ENCODE data around the gene ADGRG6. TPM values are rescaled to one million over a fixed set of nuclear protein-coding genes. Genes with fewer than 3 reads are reported as not detected.
"Not testable (repeated sequence)": the region's sequence is repeated elsewhere in the genome, so short reads cannot be mapped to it uniquely, and the experiment has no call there.

The ADGRG6 gene
- total RNA-seq, 2 donors from 2014 or later, result 0.18 to 0.25 TPM

DNA sequence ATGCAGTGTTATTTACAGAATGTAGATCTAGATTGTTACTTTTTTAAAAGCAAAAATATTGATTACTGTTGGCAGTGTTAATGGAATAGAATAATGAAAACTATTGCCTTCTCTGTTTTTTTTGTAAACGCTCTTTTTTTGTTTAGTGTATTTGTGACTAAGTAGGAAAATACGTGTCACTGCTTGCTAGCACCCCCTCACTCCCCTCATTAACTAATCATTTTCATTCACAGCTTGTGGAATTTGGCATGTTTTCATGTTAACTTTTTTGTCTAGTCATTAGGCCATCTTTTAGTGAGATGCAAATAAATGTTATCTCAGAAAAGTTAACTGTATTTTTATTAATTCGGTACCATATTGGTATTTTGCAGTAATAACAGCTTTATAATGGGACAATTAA, 29.8 kb downstream of the ADGRG6 start:
- Mint-ChIP-seq H3K27me3 (peaks cover 14% of the 10 kb centered on the region), H3K4me1 (peaks cover 2% of the 10 kb centered on the region), H3K27ac (no peak overlapping the region), H3K4me3 (no peak overlapping the region), H3K36me3 (ENCODE audit: low read depth) (no peaks in the 10 kb centered on the region)
- DNase-seq (no peak), ATAC-seq (no peak)
- no peaks in the 10 kb centered on the region for H3K9me3 ChIP-seq (ENCODE audit: control insufficient read depth, low read length, poor library complexity, severe bottlenecking)

- no peak overlapping the region for H3K4me3 Mint-ChIP-seq
- no peak overlapping the region for H3K27ac Mint-ChIP-seq
- peaks cover 8% of the 10 kb centered on the region for H3K27me3 Mint-ChIP-seq
- no peaks in the 10 kb centered on the region for H3K9me3 ChIP-seq (ENCODE audit: control insufficient read depth, low read length, poor library complexity, severe bottlenecking)
- DNase-seq (no peak), ATAC-seq (no peak)
- H3K36me3 Mint-ChIP-seq (ENCODE audit: low read depth), result no peaks in the 10 kb centered on the region
- H3K4me1 Mint-ChIP-seq, result peaks cover 2% of the 10 kb centered on the region
Measured at GRCh38 chr6:142332393-142333098, 30.7 kb downstream of the ADGRG6 start.

- H3K9me3 ChIP-seq (ENCODE audit: control insufficient read depth, low read length, poor library complexity, severe bottlenecking), result no peaks in the 10 kb centered on the region
- ATAC-seq (no peak), DNase-seq (no peak)
- Mint-ChIP-seq H3K36me3 (ENCODE audit: low read depth) (no peaks in the 10 kb centered on the region), H3K27me3 (no peaks in the 10 kb centered on the region), H3K4me1 (peaks cover 2% of the 10 kb centered on the region), H3K4me3 (no peak overlapping the region), H3K27ac (no peak overlapping the region)
Measured at GRCh38 chr6:142333431-142333830, 31.6 kb downstream of the ADGRG6 start.

DNA sequence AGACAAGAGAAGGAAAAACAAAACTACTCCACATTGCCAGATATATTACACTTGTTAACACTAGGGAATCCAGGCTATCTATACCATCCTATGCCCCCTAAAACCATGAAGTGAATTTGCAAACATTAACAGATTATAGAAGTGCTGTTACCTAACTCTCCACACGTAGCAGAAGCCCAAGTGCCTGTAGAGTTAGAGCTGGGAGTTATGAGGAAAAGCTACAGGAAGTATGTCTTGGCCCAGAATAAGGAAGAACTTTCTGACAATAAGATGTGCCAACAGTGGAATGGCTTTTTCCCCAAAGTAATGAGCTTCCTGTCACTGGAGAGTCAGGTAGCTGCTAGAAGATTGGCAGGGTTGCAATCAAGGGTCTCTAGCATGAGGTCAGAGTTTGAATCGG, 32.5 kb downstream of the ADGRG6 start:
- H3K9me3 ChIP-seq (ENCODE audit: control insufficient read depth, low read length, poor library complexity, severe bottlenecking), result no peaks in the 10 kb centered on the region
- DNase-seq (no peak), ATAC-seq (no peak)
- Mint-ChIP-seq H3K4me3 (no peak overlapping the region), H3K36me3 (ENCODE audit: low read depth) (no peaks in the 10 kb centered on the region), H3K4me1 (peaks cover 2% of the 10 kb centered on the region), H3K27ac (no peak overlapping the region), H3K27me3 (no peaks in the 10 kb centered on the region)

- Mint-ChIP-seq H3K4me3 (no peak overlapping the region), H3K27ac (no peak overlapping the region), H3K4me1 (peaks cover 2% of the 10 kb centered on the region), H3K36me3 (ENCODE audit: low read depth) (no peaks in the 10 kb centered on the region), H3K27me3 (no peaks in the 10 kb centered on the region)
- no peaks in the 10 kb centered on the region for H3K9me3 ChIP-seq (ENCODE audit: control insufficient read depth, low read length, poor library complexity, severe bottlenecking)
- DNase-seq (no peak), ATAC-seq (no peak)
Measured at GRCh38 chr6:142335415-142335814, 33.6 kb downstream of the ADGRG6 start.

DNA sequence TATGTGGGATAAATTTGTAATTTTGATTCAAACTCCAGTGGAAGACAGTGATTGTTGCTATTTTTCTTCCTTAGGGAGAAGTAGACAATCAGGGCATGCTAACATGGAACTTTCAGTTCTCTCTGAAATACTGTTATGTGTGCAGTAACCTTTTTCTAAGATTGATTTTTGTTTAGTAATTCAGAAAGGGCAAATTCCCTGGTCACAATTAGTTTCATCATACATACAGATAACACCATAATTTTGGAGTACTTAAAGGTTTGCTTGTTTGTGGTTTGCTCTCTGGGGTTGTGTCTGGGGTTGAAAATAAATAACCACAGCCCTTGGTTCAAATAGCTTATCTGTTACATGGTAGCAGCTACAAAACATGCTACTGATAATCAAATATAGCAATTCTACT, 34.4 kb downstream of the ADGRG6 start:
- H3K9me3 ChIP-seq (ENCODE audit: control insufficient read depth, low read length, poor library complexity, severe bottlenecking), result no peaks in the 10 kb centered on the region
- ATAC-seq, result no peak
- Mint-ChIP-seq H3K27me3 (no peaks in the 10 kb centered on the region), H3K27ac (no peak overlapping the region), H3K4me1 (peaks cover 2% of the 10 kb centered on the region), H3K36me3 (ENCODE audit: low read depth) (no peaks in the 10 kb centered on the region), H3K4me3 (no peak overlapping the region)
- DNase-seq, result no peak

DNA sequence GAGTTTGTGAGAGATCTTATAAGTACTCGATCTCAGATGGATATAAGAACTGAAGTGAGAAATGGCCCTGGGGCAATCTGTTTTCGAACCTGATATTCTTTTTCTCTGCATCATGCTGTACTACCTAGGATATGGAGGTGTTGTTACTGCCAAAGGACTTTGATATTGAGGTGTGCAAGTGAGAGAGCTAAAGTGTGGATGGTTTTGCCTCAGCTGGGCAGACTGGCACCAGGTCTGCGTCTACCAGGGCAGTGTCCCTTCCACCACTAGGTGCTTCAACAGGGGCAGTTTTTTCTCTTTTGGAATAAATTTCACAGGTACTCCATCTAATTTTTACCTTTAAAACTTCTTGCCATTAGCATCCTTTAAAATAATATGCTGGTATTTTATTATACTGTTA, 35.0 kb downstream of the ADGRG6 start:
- DNase-seq (no peak), ATAC-seq (no peak)
- H3K36me3 Mint-ChIP-seq (ENCODE audit: low read depth), result no peaks in the 10 kb centered on the region
- no peaks in the 10 kb centered on the region for H3K4me1 Mint-ChIP-seq
- no peak overlapping the region for H3K27ac Mint-ChIP-seq
- H3K9me3 ChIP-seq (ENCODE audit: control insufficient read depth, low read length, poor library complexity, severe bottlenecking), result no peaks in the 10 kb centered on the region
- H3K27me3 Mint-ChIP-seq, result peaks cover 2% of the 10 kb centered on the region
- no peak overlapping the region for H3K4me3 Mint-ChIP-seq

GRCh38 chr6:142339113-142339512, 37.3 kb downstream of the ADGRG6 start:
- Mint-ChIP-seq H3K4me3 (no peak overlapping the region), H3K36me3 (ENCODE audit: low read depth) (no peaks in the 10 kb centered on the region), H3K27me3 (peaks cover 6% of the 10 kb centered on the region), H3K27ac (no peak overlapping the region), H3K4me1 (no peaks in the 10 kb centered on the region)
- no peak for DNase-seq
- H3K9me3 ChIP-seq (ENCODE audit: control insufficient read depth, low read length, poor library complexity, severe bottlenecking), result no peaks in the 10 kb centered on the region
- no peak for ATAC-seq

GRCh38 chr6:142339968-142340658, 38.3 kb downstream of the ADGRG6 start:
- ATAC-seq, result no peak
- H3K4me3 Mint-ChIP-seq, result no peak overlapping the region
- H3K27me3 Mint-ChIP-seq, result peaks cover 6% of the 10 kb centered on the region
- DNase-seq, result no peak
- no peaks in the 10 kb centered on the region for H3K4me1 Mint-ChIP-seq
- H3K9me3 ChIP-seq (ENCODE audit: control insufficient read depth, low read length, poor library complexity, severe bottlenecking), result no peaks in the 10 kb centered on the region
- H3K27ac Mint-ChIP-seq, result no peak overlapping the region
- no peaks in the 10 kb centered on the region for H3K36me3 Mint-ChIP-seq (ENCODE audit: low read depth)

GRCh38 chr6:142341855-142342330, 40.1 kb downstream of the ADGRG6 start:
- no peak for DNase-seq
- H3K4me3 Mint-ChIP-seq, result no peak overlapping the region
- H3K27me3 Mint-ChIP-seq, result peaks cover 6% of the 10 kb centered on the region
- H3K9me3 ChIP-seq (ENCODE audit: control insufficient read depth, low read length, poor library complexity, severe bottlenecking), result no peaks in the 10 kb centered on the region
- H3K4me1 Mint-ChIP-seq, result no peaks in the 10 kb centered on the region
- H3K36me3 Mint-ChIP-seq (ENCODE audit: low read depth), result no peaks in the 10 kb centered on the region
- H3K27ac Mint-ChIP-seq, result no peak overlapping the region
- no peak for ATAC-seq

DNA sequence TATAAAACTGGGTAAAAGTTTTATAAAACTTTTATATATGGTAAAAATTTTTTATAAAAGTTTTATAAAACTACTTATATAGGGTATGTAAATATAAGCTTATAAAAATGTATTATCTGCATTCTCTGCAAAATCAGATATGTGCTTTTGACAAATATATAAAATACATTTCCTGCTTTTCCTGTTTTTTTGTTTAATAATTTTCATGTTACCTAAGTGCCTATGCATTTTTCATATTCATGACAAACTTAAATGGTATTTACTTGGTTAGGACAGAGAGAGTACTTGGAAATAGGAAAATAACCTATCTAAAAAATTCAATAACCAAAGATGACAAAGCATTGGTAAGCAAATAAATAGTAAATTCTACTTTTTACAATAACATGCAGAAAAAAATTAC, 41.2 kb downstream of the ADGRG6 start:
- Mint-ChIP-seq H3K4me3 (no peak overlapping the region), H3K27ac (no peak overlapping the region), H3K36me3 (ENCODE audit: low read depth) (no peaks in the 10 kb centered on the region), H3K27me3 (peaks cover 8% of the 10 kb centered on the region), H3K4me1 (no peaks in the 10 kb centered on the region)
- DNase-seq (no peak), ATAC-seq (no peak)
- H3K9me3 ChIP-seq (ENCODE audit: control insufficient read depth, low read length, poor library complexity, severe bottlenecking), result no peaks in the 10 kb centered on the region

DNA sequence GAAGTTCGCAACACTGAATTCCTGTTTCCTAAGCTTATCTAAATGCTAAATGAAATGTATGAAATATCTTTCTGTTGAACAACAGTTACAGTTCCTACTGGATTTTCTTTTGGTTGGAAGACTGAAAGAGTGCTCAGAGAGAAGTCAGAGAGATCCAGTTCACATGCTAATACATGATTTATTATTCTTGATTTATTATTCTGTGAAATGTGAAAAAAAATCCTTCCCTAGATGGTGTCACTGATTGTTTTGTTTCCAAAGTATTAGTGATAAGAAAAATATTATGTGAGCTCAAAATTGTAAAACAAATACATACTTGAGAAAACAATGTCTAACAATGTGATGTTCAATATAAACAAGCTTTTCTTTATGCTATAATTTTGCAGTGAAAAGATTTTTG, 42.1 kb downstream of the ADGRG6 start:
- no peaks in the 10 kb centered on the region for H3K9me3 ChIP-seq (ENCODE audit: control insufficient read depth, low read length, poor library complexity, severe bottlenecking)
- H3K4me3 Mint-ChIP-seq, result no peak overlapping the region
- no peak for DNase-seq
- H3K36me3 Mint-ChIP-seq (ENCODE audit: low read depth), result no peaks in the 10 kb centered on the region
- no peaks in the 10 kb centered on the region for H3K4me1 Mint-ChIP-seq
- ATAC-seq, result no peak
- H3K27ac Mint-ChIP-seq, result no peak overlapping the region
- H3K27me3 Mint-ChIP-seq, result peaks cover 12% of the 10 kb centered on the region

GRCh38 chr6:142345261-142345660, 43.5 kb downstream of the ADGRG6 start:
- no peaks in the 10 kb centered on the region for H3K36me3 Mint-ChIP-seq (ENCODE audit: low read depth)

DNA sequence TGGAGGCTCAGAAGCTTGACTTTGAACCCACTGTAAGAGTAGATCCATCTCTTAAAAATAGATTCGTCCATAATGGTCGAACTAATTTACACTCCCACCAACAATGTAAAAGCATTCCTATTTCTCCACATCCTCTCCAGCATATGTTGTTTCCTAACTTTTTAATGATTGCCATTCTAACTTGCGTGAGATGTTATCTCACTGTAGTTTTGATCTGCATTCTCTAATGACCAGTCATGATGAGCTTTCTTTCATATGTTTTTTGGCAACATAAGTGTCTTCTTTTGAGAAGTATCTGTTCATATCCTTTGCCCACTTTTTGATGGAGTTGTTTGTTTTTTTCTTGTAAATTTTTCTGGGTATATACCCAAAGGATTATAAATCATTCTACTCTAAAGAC, 44.4 kb downstream of the ADGRG6 start:
- ATAC-seq; DNase-seq; H3K4me1 Mint-ChIP-seq; H3K4me3 Mint-ChIP-seq; H3K27ac Mint-ChIP-seq; H3K9me3 ChIP-seq (ENCODE audit: control insufficient read depth, low read length, poor library complexity, severe bottlenecking); H3K36me3 Mint-ChIP-seq (ENCODE audit: low read depth): not testable (repeated sequence)
- H3K27me3 Mint-ChIP-seq, result peaks cover 17% of the 10 kb centered on the region

More at GRCh38 chr6:142345261-142345660, 43.5 kb downstream of the ADGRG6 start:
- no peak overlapping the region for H3K4me3 Mint-ChIP-seq
- H3K27me3 Mint-ChIP-seq, result peaks cover 17% of the 10 kb centered on the region
- no peaks in the 10 kb centered on the region for H3K4me1 Mint-ChIP-seq
- ATAC-seq (no peak), DNase-seq (no peak)
- no peak overlapping the region for H3K27ac Mint-ChIP-seq
- H3K9me3 ChIP-seq (ENCODE audit: control insufficient read depth, low read length, poor library complexity, severe bottlenecking), result no peaks in the 10 kb centered on the region
